ENCODE results near the gene UBP1. TPM values are rescaled to one million over a fixed set of nuclear protein-coding genes. Genes with fewer than 3 reads are reported as not detected.
"Not testable (repeated sequence)": the region's sequence is repeated elsewhere in the genome, so short reads cannot be mapped to it uniquely, and the experiment has no call there.

UBP1 gene
- total RNA-seq, 1 donor from 2014 or later = 36.2 TPM

- no peak for DNase-seq (ENCODE audit: low read depth in 2 of 2)
Observed at GRCh38 chr3:33391255-33391995, 48.8 kb downstream of the UBP1 start.

GRCh38 chr3:33389908-33390307 is 50.3 kb downstream of the UBP1 start:
- no peak for DNase-seq (ENCODE audit: low read depth in 2 of 2)

GRCh38 chr3:33388374-33389100 is 51.7 kb downstream of the UBP1 start:
- peak; percentile 23 to 71 for DNase-seq (ENCODE audit: low read depth in 2 of 2)

- no peak for DNase-seq (ENCODE audit: low read depth in 2 of 2)
Observed at GRCh38 chr3:33386631-33387030, 53.6 kb downstream of the UBP1 start.

GRCh38 chr3:33385423-33385822 is 54.8 kb downstream of the UBP1 start:
- peak in 1 of 2 donors; percentile 41 for DNase-seq (ENCODE audit: low read depth in 2 of 2)

GRCh38 chr3:33383951-33384350 is 56.3 kb downstream of the UBP1 start:
- no peak for DNase-seq (ENCODE audit: low read depth in 2 of 2)

- DNase-seq (ENCODE audit: low read depth in 2 of 2) = no peak
Observed at GRCh38 chr3:33380653-33381052, 59.6 kb downstream of the UBP1 start.

- no peak for DNase-seq (ENCODE audit: low read depth in 2 of 2)
Observed at GRCh38 chr3:33377931-33378330, 62.3 kb downstream of the UBP1 start.

- no peak for DNase-seq (ENCODE audit: low read depth in 2 of 2)
Observed at GRCh38 chr3:33377489-33377888, 62.7 kb downstream of the UBP1 start.

GRCh38 chr3:33373082-33373437 is 67.1 kb downstream of the UBP1 start:
- no peak for DNase-seq (ENCODE audit: low read depth in 2 of 2)

GRCh38 chr3:33372218-33373081 is 67.8 kb downstream of the UBP1 start:
- DNase-seq (ENCODE audit: low read depth in 2 of 2) = peak; percentile 30 to 63

- no peak for DNase-seq (ENCODE audit: low read depth in 2 of 2)
Observed at GRCh38 chr3:33364531-33365128, 75.6 kb downstream of the UBP1 start.

- no peak for DNase-seq (ENCODE audit: low read depth in 2 of 2)
Observed at GRCh38 chr3:33364060-33364459, 76.1 kb downstream of the UBP1 start.

GRCh38 chr3:33363113-33363800 is 76.9 kb downstream of the UBP1 start:
- DNase-seq (ENCODE audit: low read depth in 2 of 2) = no peak

GRCh38 chr3:33360136-33360825 is 79.9 kb downstream of the UBP1 start:
- peak in 1 of 2 donors; percentile 49 for DNase-seq (ENCODE audit: low read depth in 2 of 2)

- no peak for DNase-seq (ENCODE audit: low read depth in 2 of 2)
Observed at GRCh38 chr3:33358172-33358781, 81.9 kb downstream of the UBP1 start.

GRCh38 chr3:33355611-33356010 is 84.6 kb downstream of the UBP1 start:
- DNase-seq (ENCODE audit: low read depth in 2 of 2) = peak in 1 of 2 donors; percentile 40

- no peak for DNase-seq (ENCODE audit: low read depth in 2 of 2)
Observed at GRCh38 chr3:33339758-33340157, 100.4 kb downstream of the UBP1 start.

- DNase-seq (ENCODE audit: low read depth in 2 of 2) = not testable (repeated sequence)
Observed at GRCh38 chr3:33338936-33339465, 101.2 kb downstream of the UBP1 start.
